HG03378 (cell line): ENCODE data around the gene ANO3.

Experiments
- ATAC-seq: cut with Tn5 transposase; IDR thresholded peaks from one replicate; pipeline ENCODE4 v1.9.1; 2021; ENCODE audit warnings: mild to moderate bottlenecking, moderate library complexity; ENCODE audit not compliant: unreplicated experiment

ANO3 gene

DNA sequence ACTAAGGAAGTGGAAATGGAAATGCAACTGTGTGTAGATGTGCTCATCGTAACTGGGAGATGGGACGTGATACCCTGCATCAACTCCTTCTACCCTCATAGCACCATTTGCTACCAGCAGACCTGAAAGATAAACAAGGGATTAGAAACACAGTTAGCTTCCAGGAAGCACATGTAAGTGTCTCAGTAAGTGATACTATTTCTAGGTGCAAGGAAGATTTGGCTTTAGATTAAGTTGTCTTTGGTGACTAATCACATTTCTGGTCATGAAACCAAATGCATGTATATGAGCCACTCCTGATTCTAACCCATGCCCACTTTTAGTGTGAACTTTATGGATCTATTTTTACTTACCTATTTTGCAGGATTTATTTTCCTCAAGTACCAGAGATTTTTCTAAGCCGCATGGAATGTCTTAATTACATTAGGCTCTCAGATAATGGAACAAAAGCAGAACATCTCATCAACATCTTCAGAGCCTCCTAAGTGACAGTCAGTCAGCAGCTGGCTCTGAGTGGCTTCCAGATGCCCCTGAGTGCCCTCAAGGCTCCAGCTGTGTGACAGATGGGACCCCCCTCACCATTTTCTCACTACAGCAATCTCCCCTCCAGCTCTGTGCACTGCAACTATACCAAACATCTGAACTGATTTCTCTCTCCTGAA is 368.8 kb downstream of the ANO3 start:
- ATAC-seq = no peak

DNA sequence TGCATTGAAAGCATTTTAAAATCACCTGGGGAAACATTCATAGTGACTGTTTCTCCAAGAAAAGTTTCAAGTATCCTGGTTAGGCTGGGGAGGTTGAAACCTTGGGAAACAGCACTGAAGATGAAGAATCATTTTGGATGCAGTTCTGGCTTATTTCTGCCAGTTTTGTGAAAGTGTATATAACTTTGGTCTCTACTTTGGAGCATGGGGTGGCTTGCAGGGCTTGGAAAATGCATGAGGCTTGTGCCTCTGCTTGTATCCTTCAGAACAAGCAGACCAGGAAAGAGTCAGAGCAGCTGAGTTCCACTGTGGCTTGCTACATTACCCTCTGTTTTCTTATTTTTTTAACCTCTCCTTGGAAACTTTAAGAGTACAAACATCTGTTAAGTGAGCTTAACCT is 370.5 kb downstream of the ANO3 start:
- no peak for ATAC-seq

DNA sequence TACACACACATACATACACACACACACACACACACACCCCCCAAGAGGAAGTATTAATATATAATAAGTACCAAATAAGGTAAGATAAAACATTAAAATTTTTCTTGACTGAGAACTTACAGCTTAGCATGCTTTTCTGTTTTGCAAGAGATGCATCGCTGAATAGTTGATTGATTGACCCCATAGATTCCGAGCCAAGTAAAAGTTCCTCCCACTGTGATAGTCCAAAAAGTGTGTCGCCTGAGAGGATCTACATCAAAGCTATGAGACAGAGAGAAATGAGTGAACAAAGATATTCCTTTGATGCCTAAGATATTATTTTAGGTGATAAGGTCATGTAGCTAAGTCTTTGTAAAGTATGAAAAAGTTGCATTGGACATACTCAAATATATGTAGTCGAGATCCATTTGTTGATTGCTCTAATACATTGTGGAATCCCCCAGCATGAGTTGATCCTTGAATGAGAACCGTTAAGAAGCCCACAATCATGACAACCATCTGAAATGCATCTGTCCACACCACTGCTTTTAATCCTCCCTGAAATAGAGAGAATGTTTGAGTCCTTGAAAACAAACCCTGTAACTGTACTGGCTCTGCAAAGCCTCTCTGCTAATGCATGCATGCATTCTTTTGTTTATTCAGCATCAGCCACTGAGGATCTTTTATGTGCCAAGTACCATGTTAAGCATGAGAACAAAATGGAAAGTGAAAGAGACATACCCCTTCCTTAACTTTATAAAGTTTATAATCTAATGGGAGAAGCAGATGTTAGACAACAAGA is 371.7 kb downstream of the ANO3 start:
- ATAC-seq = no peak

DNA sequence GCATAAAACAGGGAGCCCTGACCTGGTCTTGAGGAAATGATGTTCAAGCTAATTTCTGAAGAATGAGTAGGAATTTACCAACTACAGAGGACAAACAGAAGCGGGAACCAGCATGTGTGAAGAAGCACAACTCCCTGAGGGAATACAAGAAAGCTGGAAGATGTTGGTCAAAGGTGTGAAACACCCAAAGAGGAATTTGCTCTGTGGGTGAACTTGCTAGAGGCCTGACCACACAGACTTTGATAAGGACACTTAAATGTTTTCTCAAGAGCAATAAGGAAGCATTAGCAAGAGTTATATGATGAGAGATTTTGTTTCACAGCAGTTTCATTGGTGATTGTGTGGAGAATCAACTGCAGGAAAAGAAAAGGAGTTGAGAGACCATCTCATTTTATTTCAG is 372.3 kb downstream of the ANO3 start:
- no peak for ATAC-seq

DNA sequence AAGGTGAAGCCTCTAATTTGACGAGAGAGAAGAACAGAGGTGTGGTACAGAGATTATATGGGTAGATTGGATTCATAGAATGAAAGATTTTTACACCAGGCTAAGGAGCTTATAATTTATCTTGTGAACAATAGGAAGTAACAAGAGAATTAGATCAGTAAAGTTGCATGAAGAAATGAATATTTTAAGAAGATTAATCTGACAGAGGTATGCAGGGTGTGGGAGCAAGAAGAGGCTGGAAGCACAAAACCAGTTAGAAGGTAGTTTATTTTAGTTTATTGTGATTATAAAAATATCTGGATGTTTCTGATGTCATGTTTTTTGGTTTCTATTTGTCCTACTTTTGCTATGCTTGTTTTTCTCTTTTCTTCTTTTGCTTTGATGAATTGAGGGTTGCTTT is 374.3 kb downstream of the ANO3 start:
- ATAC-seq = no peak

DNA sequence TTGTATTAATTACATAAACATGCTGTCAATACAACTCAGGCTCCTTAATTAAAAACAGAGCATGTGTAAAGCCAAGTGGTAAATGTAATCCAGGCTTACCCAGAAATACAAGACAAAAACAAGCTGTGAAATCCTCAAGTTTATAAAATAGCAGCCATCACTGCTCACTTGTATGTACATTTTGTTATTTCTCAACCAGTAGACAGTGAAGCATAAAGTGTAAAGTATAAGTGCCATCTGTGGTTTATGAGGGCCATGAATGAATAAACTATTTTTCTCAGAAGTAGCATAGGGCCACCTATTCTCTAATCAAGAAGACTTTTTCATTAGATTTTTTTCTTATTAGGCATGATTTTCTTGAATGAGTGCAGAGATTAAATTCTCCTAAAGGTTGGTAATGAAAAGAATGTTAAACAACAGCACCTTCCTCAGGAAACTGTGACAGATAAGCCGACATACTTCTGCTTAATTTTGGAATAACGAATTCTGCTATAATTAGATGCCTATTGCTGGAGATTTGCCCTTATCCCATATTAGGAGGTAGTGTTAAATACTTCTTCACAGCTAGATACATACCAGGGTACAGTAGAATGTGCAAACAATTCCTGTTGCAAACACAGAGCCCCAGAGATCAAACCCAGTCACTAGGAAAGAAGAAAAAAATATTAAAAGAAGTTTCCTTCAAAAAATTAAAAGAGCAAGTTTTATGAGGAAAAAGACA is 377.0 kb downstream of the ANO3 start:
- ATAC-seq = no peak

DNA sequence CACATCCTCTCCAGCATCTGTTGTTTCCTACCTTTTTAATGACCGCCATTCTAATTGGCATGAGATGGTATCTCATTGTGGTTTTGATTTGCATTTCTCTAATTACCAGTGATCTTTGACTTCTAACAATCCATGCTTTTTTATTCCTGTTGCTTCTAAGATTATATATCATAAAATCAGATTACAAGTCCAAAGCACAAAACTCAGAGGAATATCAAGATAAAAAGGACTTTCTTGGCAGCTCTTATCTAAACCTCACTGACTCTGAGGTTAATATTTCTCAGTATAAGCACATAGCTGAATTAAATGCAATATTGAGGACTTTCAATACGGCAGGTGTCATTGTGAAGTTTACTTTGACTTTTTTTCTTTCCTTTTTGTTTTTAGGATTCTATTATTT is 378.6 kb downstream of the ANO3 start:
- no peak for ATAC-seq

DNA sequence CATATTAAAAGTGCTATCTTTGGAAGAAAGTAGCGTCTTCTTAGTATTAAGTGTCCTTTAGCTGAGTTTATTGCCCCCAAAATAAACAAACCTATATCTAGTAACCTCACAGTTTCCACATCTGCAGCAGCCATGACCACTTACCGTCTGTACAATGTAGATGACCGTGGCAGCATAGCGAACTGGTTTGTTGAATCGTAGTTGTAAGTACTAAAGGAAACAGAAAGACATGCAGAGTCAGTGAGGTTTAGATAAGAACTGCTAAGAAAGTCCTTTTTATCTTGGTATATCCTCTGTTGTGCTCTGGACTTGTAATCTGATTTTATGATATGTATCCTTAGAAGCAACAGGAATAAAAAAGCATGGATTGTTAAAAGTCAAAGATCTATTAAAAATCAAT is 380.6 kb downstream of the ANO3 start:
- no peak for ATAC-seq
